Measurements from ENCODE around the gene SEMA6D.

The SEMA6D gene

DNA sequence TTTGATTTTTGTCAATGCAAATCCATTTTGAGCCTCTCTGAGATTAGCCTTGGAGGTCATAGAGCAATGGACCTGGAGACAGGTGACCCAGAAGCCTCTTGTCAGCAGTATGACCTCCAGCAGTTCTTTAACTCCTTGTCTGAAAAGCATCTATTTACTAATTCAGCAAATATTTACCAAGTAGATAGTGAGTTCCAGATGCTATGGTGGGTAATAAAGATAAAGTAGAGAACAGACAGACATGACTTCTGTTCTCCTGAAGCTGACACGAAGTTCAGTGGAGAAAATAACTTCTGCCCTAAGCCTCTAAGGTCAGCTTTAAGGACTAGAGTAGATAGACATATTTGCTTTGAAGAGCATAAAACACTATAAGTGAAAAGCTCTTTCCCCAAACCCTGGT, 26.6 kb downstream of the SEMA6D start:
- DNase-seq (ENCODE audit: low spot score) = no peak

DNA sequence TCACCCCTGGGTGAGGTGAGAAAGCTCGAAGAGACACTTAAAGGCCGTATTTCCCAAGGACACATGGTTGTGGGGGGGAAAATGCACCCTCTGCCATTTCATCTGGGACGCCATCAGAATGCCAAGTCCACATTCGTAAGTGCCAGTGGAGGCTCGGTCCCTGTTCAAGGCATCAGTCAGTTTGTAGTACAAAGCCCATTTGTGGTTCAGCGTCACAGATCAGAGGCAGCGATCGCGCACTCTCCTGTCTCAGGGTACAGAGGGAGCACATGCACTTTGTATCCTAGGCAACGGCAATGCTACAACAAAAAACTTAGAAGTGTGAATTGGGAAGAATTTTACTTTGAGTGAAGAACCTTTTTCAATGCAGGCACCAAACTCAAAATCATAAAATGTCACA, 27.2 kb downstream of the SEMA6D start:
- no peak for DNase-seq (ENCODE audit: low spot score)

GRCh38 chr15:47744973-47745372, 27.7 kb downstream of the SEMA6D start:
- no peak for DNase-seq (ENCODE audit: low spot score)

- no peak for DNase-seq (ENCODE audit: low spot score)
Measured at GRCh38 chr15:47746516-47746915, 29.2 kb downstream of the SEMA6D start.

- DNase-seq (ENCODE audit: low spot score) = no peak
Measured at GRCh38 chr15:47750030-47750739, 32.9 kb downstream of the SEMA6D start.

DNA sequence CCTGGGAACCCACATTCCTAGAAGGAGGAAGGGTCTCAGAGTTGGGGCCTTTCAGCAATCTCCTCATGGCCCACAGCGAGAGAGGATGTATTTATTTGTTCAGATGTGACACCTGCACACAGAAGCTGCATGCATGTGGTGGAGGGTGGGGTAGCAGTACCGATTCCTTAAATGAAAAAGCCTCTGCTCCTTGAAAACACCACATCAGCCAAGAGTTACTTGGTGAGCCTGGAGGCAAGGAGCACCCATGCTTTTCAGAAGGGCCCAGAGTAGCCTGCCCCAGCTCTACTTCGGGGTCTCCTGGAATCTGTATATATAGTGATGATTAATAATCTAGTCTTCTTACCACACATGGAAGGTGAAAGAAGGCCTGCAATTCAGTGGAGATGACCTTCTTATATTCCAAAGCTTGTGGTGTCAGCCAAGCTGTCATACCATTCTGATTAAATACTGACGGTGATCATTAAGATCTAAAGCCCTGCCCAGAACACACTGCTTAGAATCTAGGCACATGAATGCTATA, 33.5 kb downstream of the SEMA6D start:
- no peak for DNase-seq (ENCODE audit: low spot score)

- no peak for DNase-seq (ENCODE audit: low spot score)
Measured at GRCh38 chr15:47753591-47753990, 36.3 kb downstream of the SEMA6D start.

DNA sequence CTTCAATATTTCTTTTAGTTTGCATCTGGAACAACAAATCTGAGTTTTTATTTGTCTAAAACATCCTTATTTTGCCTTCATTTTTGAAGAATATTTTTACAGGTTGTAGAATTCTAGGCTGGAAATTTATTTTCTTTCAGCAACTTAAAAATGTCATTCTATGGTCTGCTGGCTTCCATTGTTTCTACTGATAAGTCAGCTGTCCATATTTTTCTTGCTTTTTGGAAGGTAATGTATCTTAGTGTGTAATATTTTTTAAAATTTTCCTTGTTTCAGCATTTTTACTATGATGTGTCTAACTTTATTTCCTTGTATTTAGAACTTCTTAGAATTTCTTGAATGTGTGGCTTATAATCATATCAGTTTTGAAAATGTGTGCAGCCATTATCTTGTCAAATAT, 37.0 kb downstream of the SEMA6D start:
- no peak for DNase-seq (ENCODE audit: low spot score)

GRCh38 chr15:47755941-47756340, 38.6 kb downstream of the SEMA6D start:
- DNase-seq (ENCODE audit: low spot score) = no peak

DNA sequence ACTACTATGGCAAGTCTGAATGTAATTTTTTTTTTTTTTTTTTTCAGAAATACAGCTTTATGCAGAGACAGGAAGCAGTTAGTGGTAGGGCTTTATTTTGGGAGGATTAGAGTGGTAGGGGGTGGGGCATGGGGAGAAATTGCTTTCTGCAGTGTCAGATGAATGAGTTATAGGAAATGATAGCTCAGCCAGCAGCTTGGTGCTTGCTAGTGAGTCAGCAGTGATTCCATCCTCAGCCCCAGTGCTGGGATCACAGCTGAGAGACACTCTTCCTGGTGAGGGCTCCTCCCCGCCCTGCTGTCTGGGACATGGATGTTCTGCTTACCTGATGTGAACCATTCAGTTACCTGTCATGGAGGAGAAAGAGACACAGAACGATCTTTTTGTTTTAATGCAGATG, 39.6 kb downstream of the SEMA6D start:
- DNase-seq (ENCODE audit: low spot score) = no peak

DNA sequence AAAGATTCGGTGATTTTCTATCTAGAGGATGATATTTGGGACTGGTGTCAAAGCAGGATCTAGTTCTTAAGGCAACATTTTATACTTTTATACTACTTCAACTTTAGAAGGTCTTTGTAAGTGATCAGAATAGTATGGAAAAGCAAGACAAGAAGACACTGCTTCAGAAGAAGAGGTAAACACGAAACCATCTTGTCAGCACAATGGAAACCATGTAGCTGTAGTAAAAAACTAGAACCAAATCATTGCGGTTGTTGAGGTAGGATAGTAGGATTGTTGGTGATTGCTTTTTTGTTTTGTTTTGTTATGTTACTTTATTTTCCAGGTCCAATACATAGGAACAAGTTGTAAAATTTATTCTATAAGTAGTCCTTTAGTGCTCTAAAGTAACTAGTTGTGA, 40.0 kb downstream of the SEMA6D start:
- DNase-seq (ENCODE audit: low spot score) = no peak

- DNase-seq (ENCODE audit: low spot score) = no peak
Measured at GRCh38 chr15:47762621-47763020, 45.3 kb downstream of the SEMA6D start.

GRCh38 chr15:47764666-47765065, 47.4 kb downstream of the SEMA6D start:
- DNase-seq (ENCODE audit: low spot score) = no peak

DNA sequence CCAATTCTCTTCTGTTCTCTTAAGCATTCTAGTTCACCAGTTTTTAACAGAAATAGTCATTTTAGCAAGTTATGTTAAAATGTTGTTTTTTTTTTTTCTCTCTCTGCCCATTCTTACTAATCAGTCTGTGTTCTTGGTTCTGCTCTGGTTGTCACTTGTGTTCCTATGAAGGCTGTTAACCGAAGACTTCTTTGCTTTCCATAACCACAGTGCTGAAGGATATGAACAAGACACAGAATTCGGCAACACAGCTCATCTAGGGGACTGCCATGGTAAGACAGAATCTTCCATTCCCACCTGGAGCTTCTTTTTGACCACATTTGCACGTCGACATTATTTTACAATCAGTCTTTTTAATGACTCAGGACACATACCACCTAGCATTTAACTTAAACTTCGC, 49.1 kb downstream of the SEMA6D start:
- DNase-seq (ENCODE audit: low spot score) = no peak

GRCh38 chr15:47767035-47767434, 49.7 kb downstream of the SEMA6D start:
- no peak for DNase-seq (ENCODE audit: low spot score)

- DNase-seq (ENCODE audit: low spot score) = no peak
Measured at GRCh38 chr15:47768735-47769134, 51.4 kb downstream of the SEMA6D start.

DNA sequence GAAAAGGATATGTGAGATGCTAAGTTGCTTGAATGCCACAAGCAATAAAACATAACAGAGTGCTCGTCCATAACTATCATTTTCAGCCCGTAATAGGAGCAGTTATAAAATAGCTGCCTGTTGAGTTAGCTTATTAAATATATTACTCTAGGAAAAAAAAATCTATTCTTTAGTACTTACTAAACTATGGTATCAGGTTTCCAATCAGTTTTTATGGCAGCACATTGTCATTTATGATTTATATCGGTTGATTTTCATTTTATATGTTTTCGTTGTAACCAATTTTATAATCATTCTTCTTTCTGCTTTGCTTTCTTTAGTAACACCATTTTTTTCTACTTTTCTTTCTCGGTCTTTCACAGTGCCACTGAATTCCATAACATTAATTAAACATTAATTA, 51.9 kb downstream of the SEMA6D start:
- no peak for DNase-seq (ENCODE audit: low spot score)

- no peak for DNase-seq (ENCODE audit: low spot score)
Measured at GRCh38 chr15:47773143-47773542, 55.8 kb downstream of the SEMA6D start.

- no peak for DNase-seq (ENCODE audit: low spot score)
Measured at GRCh38 chr15:47778263-47778770, 61.0 kb downstream of the SEMA6D start.

- no peak for DNase-seq (ENCODE audit: low spot score)
Measured at GRCh38 chr15:47780971-47781370, 63.7 kb downstream of the SEMA6D start.

GRCh38 chr15:47781527-47781926, 64.2 kb downstream of the SEMA6D start:
- DNase-seq (ENCODE audit: low spot score) = no peak

- no peak for DNase-seq (ENCODE audit: low spot score)
Measured at GRCh38 chr15:47784820-47785219, 67.5 kb downstream of the SEMA6D start.

DNA sequence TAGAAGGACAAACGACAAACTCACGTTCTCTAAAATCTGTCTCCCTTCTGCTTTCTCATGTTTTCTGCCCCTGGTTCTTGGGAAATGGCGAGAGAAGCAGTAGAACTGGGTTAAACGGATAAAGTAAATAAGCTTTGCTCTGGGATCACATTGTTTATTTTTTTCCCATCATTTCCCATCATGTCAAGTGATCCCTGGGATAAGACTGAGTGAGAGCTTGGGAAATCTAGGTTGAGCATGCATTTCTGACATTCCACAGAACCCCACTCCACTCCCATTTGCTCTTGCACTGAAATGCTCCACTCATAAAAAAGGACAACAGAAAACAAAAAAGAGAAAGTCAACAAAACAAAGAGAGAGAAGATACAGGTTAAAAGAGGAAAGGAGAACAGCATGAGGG, 69.1 kb downstream of the SEMA6D start:
- no peak for DNase-seq (ENCODE audit: low spot score)

- no peak for DNase-seq (ENCODE audit: low spot score)
Measured at GRCh38 chr15:47787875-47788274, 70.6 kb downstream of the SEMA6D start.
